Measurements from ENCODE around the gene CMC1. TPM values are rescaled to one million over a fixed set of nuclear protein-coding genes. Genes with fewer than 3 reads are reported as not detected.

Gene CMC1
- total and polyA plus RNA-seq, 2 experiments from 2014 or later, result 22.6 to 45.8 TPM

GRCh38 chr3:28232659-28233058 lies 8.8 kb upstream of the CMC1 start:
- peaks cover 12% of the 10 kb centered on the region for H3K4me1 ChIP-seq (ENCODE audit: insufficient read depth)
- no peaks in the 10 kb centered on the region for H3K36me3 ChIP-seq (replicated peaks; ENCODE audit: insufficient read depth, low read depth)
- H3K9me2 ChIP-seq (replicated peaks; ENCODE audit: insufficient read depth), result no peaks in the 10 kb centered on the region
- H3K79me2 ChIP-seq, result no peaks in the 10 kb centered on the region
- H3K4me2 ChIP-seq, result no peak overlapping the region
- H3K27me3 ChIP-seq, result no peaks in the 10 kb centered on the region
- no peaks in the 10 kb centered on the region for H4K20me1 ChIP-seq (ENCODE audit: insufficient read depth, poor library complexity, severe bottlenecking)
- H3K9me3 ChIP-seq (ENCODE audit: low read depth), result no peaks in the 10 kb centered on the region
- no peak overlapping the region for H3K4me3 ChIP-seq
- TF ChIP-seq CTCF (IDR thresholded peaks at IDR 0.05; ENCODE audit: poor library complexity) (no peak), EZH2phosphoT487 (IDR thresholded peaks at IDR 0.05; ENCODE audit: low read depth, severe bottlenecking, unreplicated experiment) (no peak), EZH2 (IDR thresholded peaks at IDR 0.05; ENCODE audit: borderline replicate concordance) (no peak)
- H2AFZ ChIP-seq, result no peak overlapping the region
- no peak overlapping the region for H3K27ac ChIP-seq
- no peak for DNase-seq (ENCODE audit: low spot score)

- Histone ChIP-seq H3K4me3 (no peak overlapping the region), H3K9me3 (ENCODE audit: low read depth) (no peaks in the 10 kb centered on the region), H3K79me2 (no peaks in the 10 kb centered on the region), H3K4me1 (ENCODE audit: insufficient read depth) (peaks cover 7% of the 10 kb centered on the region), H4K20me1 (ENCODE audit: insufficient read depth, poor library complexity, severe bottlenecking) (no peaks in the 10 kb centered on the region), H3K27ac (no peak overlapping the region), H3K36me3 (replicated peaks; ENCODE audit: insufficient read depth, low read depth) (no peaks in the 10 kb centered on the region), H3K27me3 (no peaks in the 10 kb centered on the region), H2AFZ (no peak overlapping the region), H3K4me2 (no peak overlapping the region), H3K9me2 (replicated peaks; ENCODE audit: insufficient read depth) (no peaks in the 10 kb centered on the region)
- no peak for TF ChIP-seq EZH2phosphoT487 (IDR thresholded peaks at IDR 0.05; ENCODE audit: low read depth, severe bottlenecking, unreplicated experiment)
- TF ChIP-seq EZH2 (IDR thresholded peaks at IDR 0.05; ENCODE audit: borderline replicate concordance), result no peak
- TF ChIP-seq CTCF (IDR thresholded peaks at IDR 0.05; ENCODE audit: poor library complexity), result no peak
- no peak for DNase-seq (ENCODE audit: low spot score)
Measured at GRCh38 chr3:28234454-28234853, 7.0 kb upstream of the CMC1 start.

- H3K4me1 ChIP-seq (ENCODE audit: insufficient read depth), result peaks cover 11% of the 10 kb centered on the region
- 69% methylated on average over 3 of the region's 3 CpGs for WGBS (ENCODE audit: low lambda C conversion rate, missing lambda C conversion rate)
- H4K20me1 ChIP-seq (ENCODE audit: insufficient read depth, poor library complexity, severe bottlenecking), result no peaks in the 10 kb centered on the region
- peaks cover 24% of the 10 kb centered on the region for H3K79me2 ChIP-seq
- TF ChIP-seq EZH2 (IDR thresholded peaks at IDR 0.05; ENCODE audit: borderline replicate concordance) (no peak), EZH2phosphoT487 (IDR thresholded peaks at IDR 0.05; ENCODE audit: low read depth, severe bottlenecking, unreplicated experiment) (no peak), CTCF (IDR thresholded peaks at IDR 0.05; ENCODE audit: poor library complexity) (no peak)
- H3K27me3 ChIP-seq, result no peaks in the 10 kb centered on the region
- no peak overlapping the region for H3K4me3 ChIP-seq
- no peak overlapping the region for H2AFZ ChIP-seq
- no peak for DNase-seq (ENCODE audit: low spot score)
- H3K36me3 ChIP-seq (replicated peaks; ENCODE audit: insufficient read depth, low read depth), result no peaks in the 10 kb centered on the region
- no peaks in the 10 kb centered on the region for H3K9me2 ChIP-seq (replicated peaks; ENCODE audit: insufficient read depth)
- H3K4me2 ChIP-seq, result no peak overlapping the region
- H3K9me3 ChIP-seq (ENCODE audit: low read depth), result no peaks in the 10 kb centered on the region
- H3K27ac ChIP-seq, result no peak overlapping the region
Measured at GRCh38 chr3:28239108-28239507, 2.3 kb upstream of the CMC1 start.

GRCh38 chr3:28240441-28240840 lies 978 bp upstream of the CMC1 start:
- DNase-seq (ENCODE audit: low spot score), result no peak
- H2AFZ ChIP-seq, result peak overlapping the region; percentile 61
- H3K27ac ChIP-seq, result peak overlapping the region; percentile 64

More at GRCh38 chr3:28240441-28240840, 978 bp upstream of the CMC1 start:
- Histone ChIP-seq H4K20me1 (ENCODE audit: insufficient read depth, poor library complexity, severe bottlenecking) (no peaks in the 10 kb centered on the region), H3K4me2 (peak overlapping the region; percentile 75), H3K4me1 (ENCODE audit: insufficient read depth) (peaks cover 11% of the 10 kb centered on the region), H3K9me2 (replicated peaks; ENCODE audit: insufficient read depth) (no peaks in the 10 kb centered on the region), H3K27me3 (no peaks in the 10 kb centered on the region), H3K36me3 (replicated peaks; ENCODE audit: insufficient read depth, low read depth) (no peaks in the 10 kb centered on the region), H3K9me3 (ENCODE audit: low read depth) (no peaks in the 10 kb centered on the region), H3K79me2 (peaks cover 36% of the 10 kb centered on the region), H3K4me3 (peak overlapping the region; percentile 19)
- TF ChIP-seq EZH2 (IDR thresholded peaks at IDR 0.05; ENCODE audit: borderline replicate concordance) (no peak), CTCF (IDR thresholded peaks at IDR 0.05; ENCODE audit: poor library complexity) (no peak)
- WGBS (ENCODE audit: low lambda C conversion rate, missing lambda C conversion rate), result 36% methylated on average over 7 of the region's 7 CpGs

Data from hepatocyte (in vitro differentiated cells).